Measurements from ENCODE around the gene PRDM16.

DNA sequence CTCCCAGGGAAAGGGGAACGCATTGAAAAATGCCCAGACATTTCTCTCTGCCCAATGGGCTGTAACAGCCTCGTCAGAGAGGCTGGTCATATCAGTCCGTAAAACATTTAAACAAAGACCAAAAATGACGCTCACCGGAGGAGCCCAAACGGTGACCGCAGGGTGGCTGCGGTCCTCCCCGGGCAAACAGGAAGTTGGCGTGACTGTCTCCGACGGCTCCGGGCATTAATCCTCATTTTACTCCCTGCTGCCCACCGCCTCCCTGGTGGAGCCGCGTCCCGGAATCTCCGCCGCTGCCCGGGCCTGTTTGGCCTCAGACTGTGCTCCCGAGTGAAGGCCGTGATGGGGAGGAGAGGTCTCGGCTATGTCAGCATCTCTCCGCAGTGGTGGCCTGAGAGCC is 9.9 kb downstream of the PRDM16 start:
- TF ChIP-seq, protein P1, sequence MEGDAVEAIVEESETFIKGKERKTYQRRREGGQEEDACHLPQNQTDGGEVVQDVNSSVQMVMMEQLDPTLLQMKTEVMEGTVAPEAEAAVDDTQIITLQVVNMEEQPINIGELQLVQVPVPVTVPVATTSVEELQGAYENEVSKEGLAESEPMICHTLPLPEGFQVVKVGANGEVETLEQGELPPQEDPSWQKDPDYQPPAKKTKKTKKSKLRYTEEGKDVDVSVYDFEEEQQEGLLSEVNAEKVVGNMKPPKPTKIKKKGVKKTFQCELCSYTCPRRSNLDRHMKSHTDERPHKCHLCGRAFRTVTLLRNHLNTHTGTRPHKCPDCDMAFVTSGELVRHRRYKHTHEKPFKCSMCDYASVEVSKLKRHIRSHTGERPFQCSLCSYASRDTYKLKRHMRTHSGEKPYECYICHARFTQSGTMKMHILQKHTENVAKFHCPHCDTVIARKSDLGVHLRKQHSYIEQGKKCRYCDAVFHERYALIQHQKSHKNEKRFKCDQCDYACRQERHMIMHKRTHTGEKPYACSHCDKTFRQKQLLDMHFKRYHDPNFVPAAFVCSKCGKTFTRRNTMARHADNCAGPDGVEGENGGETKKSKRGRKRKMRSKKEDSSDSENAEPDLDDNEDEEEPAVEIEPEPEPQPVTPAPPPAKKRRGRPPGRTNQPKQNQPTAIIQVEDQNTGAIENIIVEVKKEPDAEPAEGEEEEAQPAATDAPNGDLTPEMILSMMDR (IDR thresholded peaks at IDR 0.05) = no peak
- TF ChIP-seq POLR2A (IDR thresholded peaks at IDR 0.05) = no peak

Measured in thyroid gland (tissue), 4 donors.